Glutamatergic neuron (in vitro differentiated cells): Measurements from ENCODE around the gene COBL. TPM values are rescaled to one million over a fixed set of nuclear protein-coding genes. Genes with fewer than 3 reads are reported as not detected.
A peak's percentile ranks its signal among the peaks of the same experiment; 100 is the strongest.

Source experiments
- DNase-seq: peaks from one replicate; pipeline ENCODE4 v3.0.0; 2022
- H3K27ac Mint-ChIP-seq: one replicate; pipeline ENCODE4 v1.8.0; 2020; ENCODE audit warnings: mild to moderate bottlenecking, mixed read lengths, inconsistent platforms; ENCODE audit not compliant: unreplicated experiment
- H3K27me3 Mint-ChIP-seq: one replicate; pipeline ENCODE4 v1.8.0; 2020; ENCODE audit warnings: mild to moderate bottlenecking, moderate library complexity, mixed read lengths, inconsistent platforms; ENCODE audit not compliant: unreplicated experiment
- H3K36me3 Mint-ChIP-seq: one replicate; pipeline ENCODE4 v1.8.0; 2020; ENCODE audit warnings: mild to moderate bottlenecking, mixed read lengths, inconsistent platforms; ENCODE audit not compliant: unreplicated experiment
- H3K4me1 Mint-ChIP-seq: one replicate; pipeline ENCODE4 v1.8.0; 2020; ENCODE audit warnings: mild to moderate bottlenecking, low read depth, mixed read lengths, inconsistent platforms; ENCODE audit not compliant: unreplicated experiment
- H3K4me3 Mint-ChIP-seq: one replicate; pipeline ENCODE4 v1.8.0; 2020; ENCODE audit warnings: mild to moderate bottlenecking, mixed read lengths, inconsistent platforms; ENCODE audit not compliant: unreplicated experiment
- H3K9me3 Mint-ChIP-seq: one replicate; pipeline ENCODE4 v1.8.0; 2020; ENCODE audit warnings: mild to moderate bottlenecking, moderate library complexity, mixed read lengths, inconsistent platforms; ENCODE audit not compliant: unreplicated experiment
- CTCF ChIP-seq: fragments of 200-600 bp; sonication (generic); IDR thresholded peaks from one replicate; pipeline ENCODE4 v1.5.0; 2021; ENCODE audit not compliant: partially characterized antibody, unreplicated experiment
- total RNA-seq: library from RNA; stranded (reverse); fragmentation: NEBNext Ultra II Directional; extraction: Animal tissue kit (Norgen Biotek cat#: 25700); gene quantifications from one replicate; pipeline ENCODE4 v1.2.1, GENCODE V29; 2021; ENCODE audit not compliant: unreplicated experiment

COBL gene
- total RNA-seq, 1 donor from 2014 or later, result 3.3 TPM

GRCh38 chr7:51186531-51186930 lies 130.1 kb downstream of the COBL start:
- peaks cover 7% of the 10 kb centered on the region for H3K27me3 Mint-ChIP-seq
- H3K27ac Mint-ChIP-seq, result no peak overlapping the region
- peak; percentile 22 for DNase-seq
- H3K4me3 Mint-ChIP-seq, result no peak overlapping the region
- peaks cover 7% of the 10 kb centered on the region for H3K9me3 Mint-ChIP-seq
- no peak for TF ChIP-seq CTCF
- no peaks in the 10 kb centered on the region for H3K36me3 Mint-ChIP-seq
- H3K4me1 Mint-ChIP-seq, result peaks cover 16% of the 10 kb centered on the region

- Mint-ChIP-seq H3K27me3 (no peaks in the 10 kb centered on the region), H3K9me3 (no peaks in the 10 kb centered on the region), H3K27ac (no peak overlapping the region), H3K4me3 (no peak overlapping the region), H3K36me3 (no peaks in the 10 kb centered on the region), H3K4me1 (peaks cover 6% of the 10 kb centered on the region)
- no peak for TF ChIP-seq CTCF
- no peak for DNase-seq
These were observed 133.9 kb downstream of the COBL start for GRCh38 chr7:51182636-51183166.

- no peaks in the 10 kb centered on the region for H3K36me3 Mint-ChIP-seq
- no peaks in the 10 kb centered on the region for H3K27me3 Mint-ChIP-seq
- no peak overlapping the region for H3K27ac Mint-ChIP-seq
- H3K4me3 Mint-ChIP-seq, result no peak overlapping the region
- peaks cover 1% of the 10 kb centered on the region for H3K9me3 Mint-ChIP-seq
- DNase-seq, result no peak
- H3K4me1 Mint-ChIP-seq, result peaks cover 15% of the 10 kb centered on the region
- no peak for TF ChIP-seq CTCF
These were observed 136.5 kb downstream of the COBL start for GRCh38 chr7:51180092-51180491.

- Mint-ChIP-seq H3K9me3 (peaks cover 1% of the 10 kb centered on the region), H3K4me1 (peaks cover 19% of the 10 kb centered on the region), H3K27me3 (no peaks in the 10 kb centered on the region), H3K4me3 (peak overlapping the region; percentile 5), H3K36me3 (no peaks in the 10 kb centered on the region), H3K27ac (peak overlapping the region; percentile 39)
- no peak for DNase-seq
- no peak for TF ChIP-seq CTCF
These were observed 140.6 kb downstream of the COBL start for GRCh38 chr7:51175992-51176388.

- no peak for DNase-seq
- H3K27ac Mint-ChIP-seq, result peak overlapping the region; percentile 39
- peak overlapping the region; percentile 5 for H3K4me3 Mint-ChIP-seq
- peaks cover 1% of the 10 kb centered on the region for H3K9me3 Mint-ChIP-seq
- no peaks in the 10 kb centered on the region for H3K27me3 Mint-ChIP-seq
- TF ChIP-seq CTCF, result no peak
- H3K36me3 Mint-ChIP-seq, result no peaks in the 10 kb centered on the region
- H3K4me1 Mint-ChIP-seq, result peaks cover 19% of the 10 kb centered on the region
These were observed 141.2 kb downstream of the COBL start for GRCh38 chr7:51175316-51175991.
